Neutrophil (primary cell): ENCODE results near the gene KDM2A.
"Not testable (repeated sequence)": the region's sequence is repeated elsewhere in the genome, so short reads cannot be mapped to it uniquely, and the experiment has no call there.

Experiments
- H3K27ac ChIP-seq: fragments of 200-600 bp; sonication (generic); 2 replicates; pipeline ENCODE4 v1.5.1; 2016; ENCODE audit warnings: mild to moderate bottlenecking, moderate library complexity
- H3K27me3 ChIP-seq: fragments of 200-600 bp; sonication (generic); 2 replicates; pipeline ENCODE4 v1.6.0; 2016; ENCODE audit warnings: mild to moderate bottlenecking
- H3K36me3 ChIP-seq: fragments of 200-600 bp; sonication (generic); 2 replicates; pipeline ENCODE4 v1.5.1; 2017
- H3K4me1 ChIP-seq, 2 experiments: fragments of 200-600 bp in 1 of 2; sonication (generic) in 1 of 2; 1 replicate in 1 of 2; 2 replicates in 1 of 2; pipeline versions ENCODE4 v1.5.1 to v1.6.1; 2013 to 2016; ENCODE audit warnings: low read depth in 1 of 2, low read length in 1 of 2, mild to moderate bottlenecking in 1 of 2, moderate library complexity in 1 of 2; ENCODE audit not compliant: control insufficient read depth in 1 of 2, insufficient read depth in 1 of 2
- H3K4me3 ChIP-seq, 2 experiments: fragments of 200-600 bp in 1 of 2; sonication (generic) in 1 of 2; 1 replicate in 1 of 2; 2 replicates in 1 of 2; pipeline ENCODE4 v1.5.1; 2013 to 2016; ENCODE audit warnings: low read depth in 1 of 2, low read length in 1 of 2, mild to moderate bottlenecking in 1 of 2, moderate library complexity in 1 of 2
- H3K9me3 ChIP-seq: fragments of 200-600 bp; sonication (generic); 2 replicates; pipeline ENCODE4 v1.5.1; 2016
- CTCF ChIP-seq: fragments of 200-600 bp; sonication (generic); IDR thresholded peaks from 2 replicates; pipeline ENCODE4 v1.5.1; 2016; ENCODE audit warnings: antibody characterized with exemption

KDM2A gene

GRCh38 chr11:67195971-67196456 is 77.0 kb downstream of the KDM2A start:
- peaks cover 32 to 37% of the 10 kb centered on the region in 2 experiments for H3K4me1 ChIP-seq
- peaks cover 56% of the 10 kb centered on the region for H3K36me3 ChIP-seq
- H3K27ac ChIP-seq, result peak overlapping the region; percentile 75
- TF ChIP-seq CTCF, result no peak
- no peaks in the 10 kb centered on the region for H3K9me3 ChIP-seq
- no peak overlapping the region for H3K4me3 ChIP-seq
- no peaks in the 10 kb centered on the region for H3K27me3 ChIP-seq

- Histone ChIP-seq H3K36me3 (peaks cover 48% of the 10 kb centered on the region), H3K27ac (peak overlapping the region; percentile 75), H3K4me3 (no peak overlapping the region), H3K27me3 (no peaks in the 10 kb centered on the region), H3K9me3 (no peaks in the 10 kb centered on the region), H3K4me1 (peaks cover 32 to 37% of the 10 kb centered on the region in 2 experiments)
- TF ChIP-seq CTCF, result no peak
Observed at GRCh38 chr11:67197606-67198005, 78.5 kb downstream of the KDM2A start.

- H3K36me3 ChIP-seq, result peaks cover 36% of the 10 kb centered on the region
- peaks cover 32 to 37% of the 10 kb centered on the region in 2 experiments for H3K4me1 ChIP-seq
- H3K4me3 ChIP-seq, H3K27me3 ChIP-seq, H3K27ac ChIP-seq, H3K9me3 ChIP-seq: not testable (repeated sequence)
Observed at GRCh38 chr11:67198781-67199180, 79.7 kb downstream of the KDM2A start.

GRCh38 chr11:67199751-67200150 is 80.7 kb downstream of the KDM2A start:
- H3K36me3 ChIP-seq, result peaks cover 29% of the 10 kb centered on the region
- peaks cover 30 to 33% of the 10 kb centered on the region in 2 experiments for H3K4me1 ChIP-seq

GRCh38 chr11:67202028-67202427 is 83.0 kb downstream of the KDM2A start:
- Histone ChIP-seq H3K36me3 (peaks cover 39% of the 10 kb centered on the region), H3K27me3 (no peaks in the 10 kb centered on the region), H3K9me3 (no peaks in the 10 kb centered on the region), H3K4me1 (peaks cover 7 to 10% of the 10 kb centered on the region in 2 experiments), H3K27ac (no peak overlapping the region), H3K4me3 (no peak overlapping the region)
- TF ChIP-seq CTCF, result no peak

More at GRCh38 chr11:67199751-67200150, 80.7 kb downstream of the KDM2A start:
- TF ChIP-seq CTCF, result no peak
- Histone ChIP-seq H3K9me3 (no peaks in the 10 kb centered on the region), H3K4me3 (no peak overlapping the region), H3K27ac (no peak overlapping the region), H3K27me3 (no peaks in the 10 kb centered on the region)

- Histone ChIP-seq H3K27ac (no peak overlapping the region), H3K36me3 (peaks cover 62% of the 10 kb centered on the region), H3K27me3 (no peaks in the 10 kb centered on the region), H3K9me3 (no peaks in the 10 kb centered on the region), H3K4me3 (no peak overlapping the region), H3K4me1 (no peaks in the 10 kb centered on the region)
- no peak for TF ChIP-seq CTCF
Observed at GRCh38 chr11:67204822-67205221, 85.8 kb downstream of the KDM2A start.

- H3K27ac ChIP-seq, H3K4me3 ChIP-seq, H3K27me3 ChIP-seq, H3K9me3 ChIP-seq: not testable (repeated sequence)
- H3K4me1 ChIP-seq, result peaks cover 33 to 36% of the 10 kb centered on the region in 2 experiments
- H3K36me3 ChIP-seq, result peaks cover 64% of the 10 kb centered on the region
Observed at GRCh38 chr11:67209222-67209621, 90.2 kb downstream of the KDM2A start.
